Activated naive CD8-positive, alpha-beta T cell treated with anti-CD3 and anti-CD28 coated beads, Interleukin-2, amount 10 ng/mL, durations not matched to agents 7 days and 5 days (primary cell): ENCODE measurements around the gene SLC29A1. TPM values are rescaled to one million over a fixed set of nuclear protein-coding genes. Genes with fewer than 3 reads are reported as not detected.

ENCODE experiments used
- ATAC-seq: fragments of 150-1000 bp; cut with Tn5 transposase; one replicate; pipeline ENCODE4 v1.10.0; 2021; ENCODE audit warnings: low read depth, moderate library complexity
- POLR2A ChIA-PET: fragments of 350-600 bp; sonication (Branson Sonifier 250); formaldehyde crosslinking; loops from one replicate; lab custom pipeline; 2021; ENCODE audit warnings: antibody characterized with exemption; lab: Charles Lee
- DNase-seq: peaks from one replicate; pipeline ENCODE4 v3.0.0; 2021
- H3K27ac Mint-ChIP-seq: one replicate; pipeline ENCODE4 v1.8.0; 2022; ENCODE audit warnings: mild to moderate bottlenecking, mixed read lengths
- H3K27me3 Mint-ChIP-seq: one replicate; pipeline ENCODE4 v1.8.0; 2022; ENCODE audit warnings: mild to moderate bottlenecking, moderate library complexity, mixed read lengths
- H3K36me3 Mint-ChIP-seq: one replicate; pipeline ENCODE4 v1.8.0; 2021; ENCODE audit warnings: mild to moderate bottlenecking, mixed read lengths
- H3K4me1 Mint-ChIP-seq: one replicate; pipeline ENCODE4 v1.8.0; 2021; ENCODE audit warnings: mixed read lengths
- H3K4me3 Mint-ChIP-seq: one replicate; pipeline ENCODE4 v1.8.0; 2022; ENCODE audit warnings: mild to moderate bottlenecking, moderate library complexity, mixed read lengths
- H3K9me3 Mint-ChIP-seq: one replicate; pipeline ENCODE4 v1.8.0; 2021; ENCODE audit warnings: mixed read lengths
- total RNA-seq, 2 experiments: library from RNA; stranded (reverse); gene quantifications; one replicate each; pipeline ENCODE4 v1.2.3, GENCODE V29; 2021

The SLC29A1 gene
- total RNA-seq, 2 experiments from 2014 or later: 22.5 to 24.0 TPM

GRCh38 chr6:44275749-44276648 is 52.6 kb downstream of the SLC29A1 start:
- Mint-ChIP-seq H3K36me3 (no peaks in the 10 kb centered on the region), H3K4me3 (no peak overlapping the region), H3K4me1 (peaks cover 4% of the 10 kb centered on the region), H3K9me3 (no peaks in the 10 kb centered on the region), H3K27ac (no peak overlapping the region), H3K27me3 (peaks cover 56% of the 10 kb centered on the region)
- ATAC-seq (peak; percentile 74), DNase-seq (no peak)
- POLR2A ChIA-PET: no interaction called here

- no peak overlapping the region for H3K4me3 Mint-ChIP-seq
- peaks cover 47% of the 10 kb centered on the region for H3K27me3 Mint-ChIP-seq
- DNase-seq: no peak
- peaks cover 3% of the 10 kb centered on the region for H3K4me1 Mint-ChIP-seq
- no peaks in the 10 kb centered on the region for H3K9me3 Mint-ChIP-seq
- POLR2A ChIA-PET: no interaction called here
- ATAC-seq: no peak
- no peak overlapping the region for H3K27ac Mint-ChIP-seq
- H3K36me3 Mint-ChIP-seq: no peaks in the 10 kb centered on the region
These were observed 53.6 kb downstream of the SLC29A1 start for GRCh38 chr6:44276667-44277640.

GRCh38 chr6:44277763-44278162 is 54.4 kb downstream of the SLC29A1 start:
- Mint-ChIP-seq H3K36me3 (no peaks in the 10 kb centered on the region), H3K27me3 (peaks cover 44% of the 10 kb centered on the region)
- POLR2A ChIA-PET: no interaction called here

GRCh38 chr6:44278315-44278714 is 54.9 kb downstream of the SLC29A1 start:
- Mint-ChIP-seq H3K4me1 (no peaks in the 10 kb centered on the region), H3K27me3 (peaks cover 42% of the 10 kb centered on the region)
- no peak for ATAC-seq

More at GRCh38 chr6:44277763-44278162, 54.4 kb downstream of the SLC29A1 start:
- Mint-ChIP-seq H3K27ac (no peak overlapping the region), H3K9me3 (no peaks in the 10 kb centered on the region), H3K4me3 (no peak overlapping the region), H3K4me1 (no peaks in the 10 kb centered on the region)
- ATAC-seq: no peak
- no peak for DNase-seq

GRCh38 chr6:44278774-44279697 is 55.6 kb downstream of the SLC29A1 start:
- H3K36me3 Mint-ChIP-seq: no peaks in the 10 kb centered on the region
- ATAC-seq: no peak

More at GRCh38 chr6:44278315-44278714, 54.9 kb downstream of the SLC29A1 start:
- H3K4me3 Mint-ChIP-seq: no peak overlapping the region
- H3K27ac Mint-ChIP-seq: no peak overlapping the region
- POLR2A ChIA-PET: interaction anchor here (0.6 kb wide), 1 partner anchor 31 kb away, joined by 3 read pairs; no protein-coding TSS in a partner anchor
- H3K9me3 Mint-ChIP-seq: no peaks in the 10 kb centered on the region
- DNase-seq: no peak
- no peaks in the 10 kb centered on the region for H3K36me3 Mint-ChIP-seq

More at GRCh38 chr6:44278774-44279697, 55.6 kb downstream of the SLC29A1 start:
- DNase-seq: no peak
- Mint-ChIP-seq H3K9me3 (no peaks in the 10 kb centered on the region), H3K27me3 (peaks cover 40% of the 10 kb centered on the region), H3K4me3 (no peak overlapping the region), H3K27ac (no peak overlapping the region), H3K4me1 (no peaks in the 10 kb centered on the region)
- POLR2A ChIA-PET: interaction anchor here (0.6 kb wide), 1 partner anchor 32 kb away, joined by 3 read pairs; no protein-coding TSS in a partner anchor

Other genes with a start within 250 kb of the SLC29A1 start
- 10 to 100 TPM; 44.1 to 51.6 TPM for gene MRPL14, start 96.1 kb upstream of the SLC29A1 start, total RNA-seq
- 10 to 100 TPM; 20.8 to 21.8 TPM for gene TMEM63B, start 96.0 kb upstream of the SLC29A1 start, total RNA-seq
- gene CAPN11, start 64.8 kb upstream of the SLC29A1 start, total RNA-seq: not detected
- gene MYMX, start 6.7 kb upstream of the SLC29A1 start, total RNA-seq: not detected
- 100 to 1,000 TPM; 453 to 466 TPM for gene HSP90AB1, start 23.5 kb downstream of the SLC29A1 start, total RNA-seq
- 10 to 100 TPM; 28.4 TPM for gene SLC35B2, start 33.9 kb downstream of the SLC29A1 start, total RNA-seq
- gene NFKBIE, start 42.0 kb downstream of the SLC29A1 start, total RNA-seq: 10 to 100 TPM; 14.0 to 14.3 TPM
- gene TMEM151B, start 46.9 kb downstream of the SLC29A1 start, total RNA-seq: not detected
- gene AARS2, start 89.8 kb downstream of the SLC29A1 start, total RNA-seq: 10 to 100 TPM; 23.0 to 23.2 TPM
- gene SPATS1, start 119.1 kb downstream of the SLC29A1 start, total RNA-seq: not detected
- gene CDC5L, start 164.1 kb downstream of the SLC29A1 start, total RNA-seq: 10 to 100 TPM; 20.9 to 22.8 TPM